ENCODE results near the gene ADAM8.

- TF ChIP-seq POLR2AphosphoS5 (IDR thresholded peaks at IDR 0.05; ENCODE audit: low read depth, low read length) = no peak
- TF ChIP-seq CTCF (IDR thresholded peaks at IDR 0.05) = no peak
- no peak for TF ChIP-seq EP300 (IDR thresholded peaks at IDR 0.05; ENCODE audit: borderline replicate concordance in 1 of 2, low read depth in 1 of 2, low read length in 1 of 2)
- no peak for TF ChIP-seq RAD21 (IDR thresholded peaks at IDR 0.05; ENCODE audit: low read length)
- TF ChIP-seq MAX (IDR thresholded peaks at IDR 0.05; ENCODE audit: low read depth) = no peak
- TF ChIP-seq USF1 (IDR thresholded peaks at IDR 0.05; ENCODE audit: borderline replicate concordance, low read depth) = no peak
- TF ChIP-seq ELF1 (IDR thresholded peaks at IDR 0.05) = no peak
- TF ChIP-seq TCF12 (IDR thresholded peaks at IDR 0.05) = no peak
- TF ChIP-seq PBX3 (IDR thresholded peaks at IDR 0.05) = no peak
- no peak for TF ChIP-seq FOXM1 (IDR thresholded peaks at IDR 0.05; ENCODE audit: low read depth)
- no peak for TF ChIP-seq GABPA (IDR thresholded peaks at IDR 0.05; ENCODE audit: low read depth)
These were observed 58.7 kb downstream of the ADAM8 start for GRCh38 chr10:133217800-133218589.
